Putamen (tissue), 1 donor: ENCODE data around the gene RDX.

Experiments used
- DNase-seq: peaks from one replicate; pipeline ENCODE4 v3.0.0-alpha.2; 2016; ENCODE audit warnings: low spot score

RDX gene

DNA sequence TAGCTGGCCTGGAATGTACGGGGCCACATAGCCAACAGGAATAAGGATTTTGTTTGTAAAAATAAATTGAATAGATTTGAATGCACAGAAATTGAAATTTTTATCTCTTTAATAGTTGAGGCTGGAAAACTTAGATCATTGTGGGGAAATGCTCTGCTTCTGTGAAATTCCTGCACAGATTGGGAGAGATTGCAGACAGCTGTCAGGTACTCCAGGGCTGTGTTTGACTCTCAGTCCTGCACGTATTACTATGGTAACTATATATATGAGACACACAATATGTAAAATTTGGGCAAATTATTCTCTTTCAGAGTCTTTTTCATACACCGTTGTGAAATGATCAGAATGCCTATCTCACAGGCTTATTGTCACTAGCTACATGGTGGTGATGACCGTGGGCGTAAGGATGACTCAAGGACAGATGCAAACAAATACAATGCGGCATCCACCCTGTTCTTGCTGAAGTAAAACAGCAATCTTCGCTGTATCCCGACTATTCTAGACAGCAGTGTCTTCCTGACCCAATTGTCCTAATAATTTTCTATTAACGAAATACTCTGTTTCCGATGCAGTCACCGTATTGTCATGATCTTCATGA is 123.8 kb downstream of the RDX start:
- no peak for DNase-seq

GRCh38 chr11:110169738-110170137 is 126.7 kb downstream of the RDX start:
- no peak for DNase-seq

GRCh38 chr11:110168033-110168803 is 128.2 kb downstream of the RDX start:
- no peak for DNase-seq

DNA sequence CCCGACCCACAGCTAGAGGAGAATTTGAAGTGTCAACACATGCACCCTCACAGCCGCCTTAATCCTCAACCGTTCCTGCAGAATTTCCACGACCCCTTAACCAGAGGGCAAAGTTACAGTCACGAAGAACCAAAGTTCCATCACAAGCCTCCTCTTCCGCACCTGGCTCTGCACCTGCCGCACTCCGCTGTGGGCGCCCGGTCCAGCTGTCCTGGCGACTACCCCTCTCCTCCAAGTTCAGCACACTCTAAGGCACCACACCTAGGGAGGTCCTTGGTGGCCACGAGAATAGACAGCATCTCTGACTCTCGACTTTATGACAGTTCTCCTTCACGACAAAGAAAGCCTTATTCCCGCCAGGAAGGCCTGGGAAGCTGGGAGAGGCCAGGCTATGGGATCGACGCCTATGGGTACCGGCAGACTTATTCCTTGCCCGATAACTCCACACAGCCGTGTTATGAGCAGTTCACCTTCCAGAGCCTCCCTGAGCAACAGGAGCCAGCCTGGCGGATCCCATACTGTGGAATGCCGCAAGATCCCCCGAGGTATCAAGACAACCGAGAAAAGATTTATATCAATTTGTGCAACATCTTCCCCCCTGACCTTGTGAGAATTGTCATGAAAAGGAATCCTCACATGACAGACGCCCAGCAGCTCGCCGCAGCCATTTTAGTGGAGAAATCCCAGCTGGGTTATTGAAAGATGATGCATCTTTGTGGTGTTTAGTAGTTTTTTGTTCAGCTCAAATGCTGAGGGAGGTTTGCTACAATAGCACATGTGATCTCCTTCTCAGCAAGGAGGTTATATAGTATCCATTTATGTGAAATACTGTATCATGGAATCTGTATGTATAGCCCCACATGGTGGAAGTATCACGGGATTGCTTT is 131.1 kb downstream of the RDX start:
- DNase-seq: no peak

GRCh38 chr11:110162216-110162615 is 134.2 kb downstream of the RDX start:
- DNase-seq: no peak

GRCh38 chr11:110161061-110161460 is 135.4 kb downstream of the RDX start:
- DNase-seq: no peak

DNA sequence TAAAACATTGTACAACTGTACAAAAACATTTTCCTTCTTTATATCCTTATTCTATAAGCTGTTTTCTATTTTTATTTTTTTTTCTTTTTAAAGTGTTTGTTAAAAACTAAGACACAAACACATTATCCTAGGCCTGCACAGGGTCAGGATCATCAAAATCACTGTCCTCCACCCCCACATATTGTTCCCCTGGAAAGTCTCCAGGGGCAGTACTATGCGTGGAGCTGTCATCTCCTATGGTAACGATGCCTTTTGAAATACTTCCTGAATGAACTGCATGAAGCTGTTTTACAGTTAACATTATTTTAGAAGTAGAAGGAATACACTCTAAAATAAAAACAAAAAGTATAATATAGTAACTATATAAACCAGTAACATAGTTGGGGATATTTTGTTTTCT is 136.0 kb downstream of the RDX start:
- DNase-seq: no peak

DNA sequence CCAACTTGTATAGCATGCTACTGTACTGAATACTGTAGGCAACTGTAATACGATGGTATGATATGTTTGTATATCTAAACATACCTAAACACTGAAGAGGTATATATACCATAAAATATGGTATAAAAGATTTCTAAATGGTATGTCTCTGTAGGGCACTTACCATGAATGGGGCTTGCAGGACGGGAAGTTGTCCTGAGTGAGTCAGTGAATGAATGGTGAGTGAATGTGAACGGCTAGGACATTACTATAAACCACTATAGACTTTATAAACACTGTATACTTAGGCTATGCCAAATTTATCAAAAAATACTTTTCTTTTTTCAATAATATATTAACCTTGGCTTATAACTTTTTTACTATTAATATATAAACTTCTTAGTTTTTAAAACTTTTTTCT is 136.4 kb downstream of the RDX start:
- no peak for DNase-seq

GRCh38 chr11:110159476-110159875 is 136.9 kb downstream of the RDX start:
- DNase-seq: no peak

DNA sequence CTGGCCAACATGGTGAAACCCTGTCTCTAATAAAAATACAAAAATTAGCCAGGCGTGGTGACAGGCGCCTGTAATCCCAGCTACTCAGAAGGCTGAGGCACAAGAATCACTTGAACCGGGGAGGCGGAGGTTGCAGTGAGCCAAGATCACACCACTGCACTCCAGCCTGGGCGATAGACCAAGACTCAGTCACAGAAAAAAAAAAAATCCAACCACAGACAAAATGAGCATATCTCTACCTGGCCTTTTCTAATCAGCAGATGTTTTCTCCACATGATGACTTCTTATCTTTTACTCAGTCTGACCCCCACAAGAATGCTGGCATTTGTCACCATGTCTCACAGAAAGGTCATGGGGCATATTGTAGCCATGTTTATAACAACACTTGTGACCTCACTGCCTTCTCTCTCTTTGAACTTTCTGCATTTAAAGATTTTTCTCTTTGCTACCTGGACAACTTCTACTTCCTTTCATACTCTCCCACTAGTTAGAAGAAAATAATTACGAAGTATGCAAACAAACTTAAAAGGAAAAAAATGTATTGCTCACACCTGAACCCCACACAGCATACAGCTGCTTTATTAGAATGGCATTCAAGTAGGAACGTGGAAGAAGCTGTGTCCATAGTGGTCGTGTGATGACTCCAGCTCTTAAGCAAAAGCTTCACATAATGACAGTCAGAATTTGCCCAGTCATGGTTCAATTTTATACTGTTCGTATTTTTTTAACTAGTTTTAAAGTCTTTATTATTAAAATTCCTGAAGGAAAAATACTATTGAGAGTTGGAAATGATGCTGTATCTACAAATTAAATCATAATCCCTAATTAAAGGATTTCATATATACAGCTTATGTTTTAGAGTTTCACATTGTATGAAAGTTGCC is 137.9 kb downstream of the RDX start:
- no peak for DNase-seq

DNA sequence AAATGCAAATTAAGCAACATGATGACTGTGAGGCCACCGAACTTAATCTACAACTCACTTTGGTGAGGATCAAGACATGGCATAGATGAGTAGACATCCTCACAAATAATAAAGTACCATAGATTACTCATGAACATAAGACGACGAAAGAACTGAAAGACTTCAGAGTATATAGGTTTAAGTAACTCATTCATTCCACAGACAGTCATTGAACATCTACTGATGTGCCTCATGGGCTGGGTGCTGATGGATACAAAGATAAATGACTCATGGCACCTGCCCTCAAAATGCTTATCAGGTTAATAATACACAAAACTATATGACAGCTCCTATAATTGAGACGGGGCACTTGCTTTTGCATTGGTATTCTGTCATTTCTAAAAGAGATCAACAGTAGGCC is 139.9 kb downstream of the RDX start:
- DNase-seq: no peak

DNA sequence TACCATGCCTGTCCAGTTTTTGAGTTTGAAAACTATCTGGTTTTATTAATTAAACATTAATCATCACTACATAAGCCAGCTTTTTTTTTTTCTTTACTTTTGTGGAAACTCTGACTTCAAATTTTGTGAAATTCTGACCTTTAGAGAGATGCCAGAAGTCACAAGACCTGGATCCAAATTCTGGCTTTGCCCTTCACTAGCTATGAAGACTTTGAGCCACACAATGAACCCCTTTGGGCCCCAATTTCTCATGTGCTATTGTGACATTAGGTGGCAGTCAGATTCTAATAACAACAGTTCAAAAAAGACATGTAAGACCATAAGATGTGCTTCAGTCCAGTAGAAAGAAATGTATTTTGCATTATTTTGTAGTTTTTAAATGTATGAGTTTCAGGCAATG is 142.9 kb downstream of the RDX start:
- no peak for DNase-seq

DNA sequence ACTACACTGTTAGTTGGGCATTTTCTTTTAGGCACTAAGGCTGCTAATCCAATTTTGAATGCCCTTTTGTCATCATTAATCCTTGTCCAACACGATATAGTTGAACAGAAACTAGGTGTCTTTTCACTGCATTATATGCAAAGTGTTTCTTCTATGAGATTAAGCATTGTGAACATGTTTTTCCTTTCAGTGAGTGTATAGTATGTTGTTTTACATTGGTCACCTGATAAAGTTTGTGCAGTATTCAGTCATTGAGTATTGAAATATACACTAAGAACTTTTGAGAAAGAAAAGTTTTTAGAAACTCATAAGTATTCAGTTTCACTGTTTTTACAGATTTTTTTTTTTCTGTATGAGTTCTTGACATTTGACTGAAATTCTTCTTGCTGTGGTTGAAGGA is 144.2 kb downstream of the RDX start:
- DNase-seq: no peak

DNA sequence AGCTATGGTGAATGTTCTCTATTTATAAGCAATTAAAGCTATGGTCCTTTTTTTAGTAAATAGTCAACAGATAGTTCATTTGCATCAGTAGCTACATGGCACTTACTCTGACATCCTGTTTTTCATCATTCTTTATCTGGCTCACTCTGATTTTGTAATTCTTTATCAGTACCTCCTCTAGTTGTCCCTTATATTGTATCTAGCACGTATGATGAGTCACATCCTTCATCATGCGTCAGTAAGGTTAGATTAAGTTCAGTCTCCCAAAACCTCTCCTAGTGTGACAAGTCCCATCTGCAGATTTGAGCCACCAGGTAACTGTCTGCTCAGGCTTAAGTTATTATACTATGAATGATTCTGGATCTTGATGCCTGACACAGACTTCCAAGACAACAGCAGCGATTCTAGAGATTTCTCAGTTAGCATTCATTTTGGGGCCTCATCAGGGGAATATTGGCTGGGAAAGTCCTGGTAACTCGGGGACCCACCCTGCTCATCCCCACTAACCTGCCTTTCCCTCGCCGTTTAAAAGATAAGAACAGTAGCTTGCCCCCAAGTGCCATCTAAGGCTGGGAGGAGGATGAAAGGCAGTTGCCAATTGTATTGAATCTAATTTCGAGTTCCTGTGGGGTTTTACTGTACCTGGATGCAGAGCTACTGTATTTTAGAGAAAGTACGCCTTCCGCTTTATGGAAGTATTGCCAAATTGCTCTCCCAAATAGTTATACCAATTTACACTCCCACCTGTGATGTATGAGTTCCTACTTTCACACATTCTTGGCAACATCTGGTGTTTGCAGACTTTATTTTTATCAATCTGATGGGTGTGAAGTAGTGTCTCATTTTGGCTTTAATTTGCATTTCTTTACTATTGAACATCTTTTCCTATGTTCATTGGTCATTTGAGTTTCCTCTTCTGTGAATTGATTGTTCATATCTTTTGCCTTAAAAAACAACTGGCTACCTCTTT is 147.4 kb downstream of the RDX start:
- DNase-seq: no peak

DNA sequence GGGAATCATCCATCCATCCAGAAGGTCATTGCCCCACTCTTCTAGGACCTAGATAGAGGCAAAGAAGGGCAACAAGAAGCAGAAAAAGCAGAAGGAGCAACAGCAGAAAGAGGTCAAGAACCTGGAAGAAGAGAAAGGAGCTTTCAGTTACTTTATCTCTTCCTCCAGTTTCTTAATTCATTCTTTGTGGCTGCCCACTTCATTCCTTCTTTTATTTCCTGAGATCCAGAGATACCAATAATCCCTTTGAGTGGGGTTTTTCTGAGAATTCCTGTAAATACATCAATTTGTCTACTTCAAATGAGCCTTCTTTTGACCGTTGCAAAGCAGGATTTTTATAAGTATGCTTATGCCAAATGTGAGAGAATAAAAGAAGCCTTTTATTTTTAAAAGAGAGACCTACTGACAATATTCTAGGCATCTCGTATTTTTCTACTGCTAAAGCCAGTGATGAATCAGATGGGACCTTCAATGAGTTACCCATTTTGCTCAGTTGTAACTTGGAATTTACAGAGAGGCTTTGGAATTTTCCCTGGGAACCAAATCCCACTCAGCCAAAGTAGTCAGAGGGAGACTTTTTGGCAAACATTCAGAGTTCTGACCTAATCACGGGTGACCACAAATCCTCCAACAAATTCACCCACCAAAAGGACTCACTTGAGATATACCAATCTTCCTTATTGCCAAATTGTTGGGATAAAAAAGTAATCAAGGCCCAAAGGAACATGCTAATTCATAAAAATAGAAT is 148.3 kb downstream of the RDX start:
- DNase-seq: no peak

- no peak for DNase-seq
Measured at GRCh38 chr11:110141812-110142211, 154.6 kb downstream of the RDX start.

GRCh38 chr11:110134110-110134509 is 162.3 kb downstream of the RDX start:
- DNase-seq: peak; percentile 67

DNA sequence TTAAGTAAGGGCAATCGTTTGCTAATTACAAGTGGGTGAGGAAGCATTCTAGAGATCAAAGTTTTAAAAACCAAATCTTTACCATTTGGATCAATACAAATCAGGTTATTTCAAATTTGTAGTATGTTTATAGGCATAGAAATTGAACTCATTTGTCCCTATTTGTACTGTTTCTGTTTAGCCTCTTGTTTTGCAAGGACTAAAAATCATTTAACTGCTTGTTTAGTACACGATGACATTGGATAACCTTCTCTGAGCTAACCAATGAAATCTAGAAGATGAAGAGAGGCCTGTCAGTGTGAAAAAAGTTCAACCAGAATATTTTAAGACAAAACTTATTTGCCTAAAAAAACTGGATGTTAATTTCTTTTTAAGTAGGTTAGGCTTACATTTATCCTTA is 163.3 kb downstream of the RDX start:
- DNase-seq: no peak

DNA sequence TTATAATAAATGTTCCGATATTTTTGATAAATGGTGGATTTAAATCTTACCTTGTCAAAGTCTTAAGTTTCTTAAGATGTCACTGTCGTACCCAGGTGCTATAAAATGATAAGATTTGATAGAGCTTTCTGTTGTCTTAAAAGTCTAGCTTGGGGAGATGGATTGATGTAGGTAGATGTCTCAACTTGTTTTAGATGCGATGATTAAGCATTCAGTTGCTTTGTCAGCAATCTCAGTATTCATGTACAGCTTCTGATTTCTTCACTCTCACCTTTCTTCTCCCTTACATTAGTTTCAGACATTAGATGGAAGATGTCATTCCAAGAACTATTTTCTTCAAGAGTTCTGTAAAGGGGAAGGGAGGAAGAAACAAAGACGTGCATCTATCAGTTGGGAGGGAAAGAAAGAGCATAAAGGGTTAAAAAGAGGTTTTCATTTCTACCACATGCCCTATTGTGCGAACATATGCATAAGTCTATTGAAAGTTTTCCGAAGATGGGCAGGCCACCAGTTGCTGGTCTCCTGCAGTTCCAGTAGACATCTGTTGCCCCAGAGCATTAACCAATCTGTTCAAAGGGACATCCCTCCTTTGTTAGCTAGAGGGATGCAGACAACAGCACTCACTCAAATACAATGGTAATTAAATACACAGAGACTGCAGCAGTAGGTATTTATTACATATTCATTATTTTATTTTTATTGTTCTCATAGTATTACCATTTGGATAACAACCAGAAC is 164.9 kb downstream of the RDX start:
- DNase-seq: no peak
